AG09319 (cell line): Measurements from ENCODE around the gene RASL12.

Experiments used
- DNase-seq: peaks from one replicate; pipeline ENCODE4 v3.0.0-alpha.2; 2010; ENCODE audit warnings: low read depth; ENCODE audit errors: extremely low read depth
- CTCF ChIP-seq: IDR thresholded peaks from 2 replicates; pipeline ENCODE4 v1.5.1; 2011; ENCODE audit warnings: low read depth, mild to moderate bottlenecking, inconsistent platforms, low read length, moderate library complexity

The RASL12 gene

GRCh38 chr15:65062061-65062460 lies 5.7 kb downstream of the RASL12 start:
- no peak for TF ChIP-seq CTCF
- no peak for DNase-seq

DNA sequence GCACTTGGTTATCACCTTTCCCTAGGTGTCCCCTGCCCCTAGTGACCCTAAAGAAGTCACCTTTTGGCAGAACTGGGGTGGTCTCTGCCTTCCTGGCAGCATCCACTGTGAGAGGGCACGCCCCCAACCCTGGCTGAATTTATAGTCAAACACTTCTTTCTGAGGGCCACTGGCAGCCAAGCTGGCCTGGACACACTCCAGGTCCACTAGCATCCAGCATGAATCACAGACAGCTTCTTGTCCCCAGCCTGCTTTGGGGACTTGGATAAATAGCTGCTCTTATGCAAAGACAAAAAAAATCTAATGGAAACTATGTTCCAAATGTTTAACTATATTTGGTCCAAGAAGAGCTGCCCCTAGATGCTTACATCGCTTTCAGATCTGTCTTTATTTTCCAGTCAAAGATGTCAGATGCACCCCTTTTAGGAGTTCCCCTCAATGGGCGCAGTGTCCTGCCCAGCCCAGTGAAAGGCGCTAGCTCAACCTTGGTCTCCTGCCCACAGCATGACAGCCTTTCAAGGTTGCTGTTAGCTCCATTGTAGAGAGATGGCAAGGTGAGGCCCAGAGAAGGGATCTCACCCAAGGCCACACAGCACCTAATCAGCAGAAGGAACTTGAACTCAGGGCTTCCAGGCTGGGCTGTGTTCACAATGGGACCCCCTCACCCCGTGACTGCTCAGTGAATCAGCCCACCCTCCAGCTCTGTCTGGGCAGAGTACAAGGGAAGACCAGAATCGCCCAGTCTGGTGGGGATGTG lies 7.0 kb downstream of the RASL12 start:
- no peak for TF ChIP-seq CTCF

GRCh38 chr15:65059931-65060596 lies 7.7 kb downstream of the RASL12 start:
- no peak for DNase-seq
- TF ChIP-seq CTCF: no peak

More for the DNA sequence above, 7.0 kb downstream of the RASL12 start:
- DNase-seq: no peak

- DNase-seq: no peak
- TF ChIP-seq CTCF: no peak
Measured at GRCh38 chr15:65059369-65059750, 8.4 kb downstream of the RASL12 start.

DNA sequence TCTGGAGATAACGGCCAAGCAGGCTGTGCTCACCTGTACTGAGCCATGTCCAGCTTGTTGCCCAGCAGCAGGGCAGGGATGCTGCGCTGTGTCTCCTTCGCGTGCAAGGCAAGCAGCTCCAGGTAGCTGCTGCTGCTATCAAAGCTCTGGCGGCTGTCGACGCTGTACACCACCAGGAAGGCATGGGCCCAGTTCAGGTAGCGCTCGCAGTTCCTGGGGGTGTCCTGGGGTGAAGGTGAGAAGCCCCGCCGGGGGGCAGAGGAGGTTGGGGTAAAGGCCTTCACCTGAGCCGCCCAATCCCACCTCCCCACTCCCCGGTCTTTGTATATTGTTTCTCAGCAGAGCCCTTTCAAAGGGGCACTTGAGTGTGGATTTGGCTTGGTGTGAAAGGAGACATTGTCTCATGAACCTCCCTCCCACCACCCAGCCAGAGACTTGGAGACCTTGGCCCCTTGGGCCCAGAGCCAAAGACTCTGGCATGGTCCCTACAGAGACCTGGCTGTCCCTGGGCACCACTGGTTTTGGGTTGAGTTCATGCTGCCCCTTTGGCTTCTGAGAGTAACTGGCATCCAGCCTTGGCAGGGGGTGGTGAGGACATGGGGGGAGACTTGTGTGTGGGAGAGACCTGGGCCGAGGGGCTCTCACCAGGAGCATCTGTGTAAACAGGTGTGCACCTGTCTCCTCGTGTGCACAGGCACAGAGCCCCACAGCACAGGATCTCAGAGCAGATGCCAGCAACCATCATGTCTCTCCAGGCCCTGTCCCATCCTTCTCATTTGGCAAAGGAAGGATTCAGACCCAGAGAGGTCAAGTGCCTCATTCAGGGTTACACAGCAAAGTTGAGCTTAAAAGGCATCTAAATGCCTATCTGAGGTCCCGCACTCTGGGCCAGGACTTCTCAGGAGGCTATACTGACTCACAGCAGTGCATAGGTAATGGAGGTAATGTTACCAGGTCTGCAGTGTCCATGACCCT lies 9.1 kb downstream of the RASL12 start:
- DNase-seq: no peak

GRCh38 chr15:65057549-65057940 lies 10.2 kb downstream of the RASL12 start:
- DNase-seq: no peak
- no peak for TF ChIP-seq CTCF

More for the DNA sequence above, 9.1 kb downstream of the RASL12 start:
- TF ChIP-seq CTCF: no peak
